Activated CD4-positive, alpha-beta T cell treated with anti-CD3 and anti-CD28 coated beads, Interleukin-2, Interleukin-4, amounts not matched to agents 100 ng/mL and 50 ng/mL, durations not matched to agents 16 hours and 8 hours (primary cell): Measurements from ENCODE around the gene PRSS50.

ENCODE experiments used
- DNase-seq: peaks from one replicate; pipeline ENCODE4 v3.0.0-alpha.2; 2020; ENCODE audit warnings: low spot score

PRSS50 gene

DNA sequence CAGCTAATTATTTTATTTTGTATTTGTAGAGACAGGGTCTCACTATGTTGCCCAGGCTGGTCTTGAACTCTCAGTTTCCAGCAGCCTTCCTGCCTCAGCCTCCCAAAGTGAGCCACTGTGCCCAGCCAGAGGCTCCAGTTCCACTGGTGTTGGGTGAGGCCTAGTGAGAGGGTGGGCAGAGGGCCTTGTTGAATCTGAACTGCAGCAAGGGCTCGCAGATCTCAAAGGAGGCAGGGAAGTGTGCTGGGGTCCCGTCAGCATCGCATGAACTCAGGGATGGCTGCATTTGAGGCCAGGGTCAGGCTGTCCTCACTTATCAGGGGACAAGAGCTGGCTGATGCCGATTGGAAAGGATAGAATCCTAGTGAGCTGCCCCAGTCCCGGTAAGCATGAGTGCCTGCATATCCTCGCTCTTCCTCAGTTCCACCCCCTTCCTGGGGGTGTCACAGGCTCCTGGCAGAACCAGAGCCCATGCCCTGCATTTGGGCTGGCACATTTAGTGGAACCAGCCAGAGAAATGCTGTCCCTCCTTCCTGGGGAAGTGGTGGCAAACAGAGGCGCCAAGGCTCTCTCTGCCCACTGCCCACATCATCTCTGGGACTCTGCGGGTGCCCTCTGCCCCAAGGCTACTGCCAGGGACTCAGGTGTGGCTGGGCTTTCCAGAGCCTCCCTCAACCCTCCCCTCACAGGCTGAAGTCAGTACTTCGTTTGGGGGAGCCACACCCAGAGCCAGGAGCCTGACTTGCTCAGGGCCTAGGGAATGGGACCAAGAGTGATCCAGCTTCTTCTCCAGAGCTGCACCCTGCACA, 48.3 kb downstream of the PRSS50 start:
- DNase-seq = no peak

DNA sequence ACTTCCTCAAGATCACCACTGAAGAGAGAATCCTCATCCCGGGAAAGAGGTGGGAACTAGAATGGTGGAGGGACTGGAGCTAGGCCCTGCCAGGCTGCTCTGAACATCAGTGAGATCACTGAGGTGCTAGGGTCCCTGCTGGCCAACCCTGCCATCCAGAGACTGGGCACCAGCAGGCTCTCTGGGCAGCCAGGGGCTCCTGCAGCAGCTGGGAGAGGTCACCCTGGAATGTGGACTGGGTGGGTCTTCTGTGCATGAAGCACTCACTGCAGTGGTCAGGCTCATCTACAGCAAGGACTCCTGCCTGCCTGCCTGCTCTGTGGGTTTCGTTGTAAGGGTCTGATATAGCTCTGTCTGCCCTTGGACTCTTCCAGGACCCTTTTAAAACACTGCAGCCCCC, 49.1 kb downstream of the PRSS50 start:
- DNase-seq = no peak

DNA sequence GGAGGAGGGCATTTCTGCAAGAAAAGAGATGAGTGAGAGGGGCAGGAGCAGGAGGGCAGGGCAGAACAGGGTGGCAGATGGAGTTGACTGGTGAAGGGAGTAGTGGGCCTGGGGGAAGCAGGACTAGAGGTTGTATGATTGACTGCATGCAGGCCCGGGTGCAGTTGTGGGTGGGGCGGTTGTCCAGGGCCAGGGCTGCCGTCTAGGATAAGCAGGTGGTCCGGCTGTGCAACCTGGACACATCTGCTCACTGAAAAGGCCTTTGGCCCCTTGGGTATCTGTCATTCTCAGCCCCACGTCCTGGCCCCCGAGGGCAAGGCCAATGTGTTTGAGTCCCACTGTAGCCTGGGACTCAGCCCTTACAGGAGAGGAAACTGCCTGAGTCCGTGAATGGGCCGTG, 49.6 kb downstream of the PRSS50 start:
- DNase-seq = no peak

DNA sequence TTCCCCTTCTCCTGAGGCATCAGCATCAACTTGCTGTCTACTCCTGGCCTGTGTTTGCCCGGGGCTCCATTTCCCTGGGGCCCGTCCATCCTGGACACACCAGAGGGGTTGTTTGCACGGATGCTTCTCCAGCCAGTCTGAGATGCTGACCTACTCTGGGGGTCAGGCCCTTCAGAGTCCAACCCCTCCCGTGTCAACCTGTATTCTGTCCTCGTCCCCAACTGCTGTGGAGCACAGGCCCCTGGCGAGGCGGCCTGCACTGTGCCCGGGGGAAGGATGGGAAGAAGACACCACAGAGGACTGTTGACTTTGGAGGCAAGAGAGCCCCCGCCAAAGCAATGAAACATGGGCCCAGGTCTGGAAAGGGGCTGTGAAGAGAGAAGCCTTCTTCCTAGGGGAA, 50.0 kb downstream of the PRSS50 start:
- no peak for DNase-seq

DNA sequence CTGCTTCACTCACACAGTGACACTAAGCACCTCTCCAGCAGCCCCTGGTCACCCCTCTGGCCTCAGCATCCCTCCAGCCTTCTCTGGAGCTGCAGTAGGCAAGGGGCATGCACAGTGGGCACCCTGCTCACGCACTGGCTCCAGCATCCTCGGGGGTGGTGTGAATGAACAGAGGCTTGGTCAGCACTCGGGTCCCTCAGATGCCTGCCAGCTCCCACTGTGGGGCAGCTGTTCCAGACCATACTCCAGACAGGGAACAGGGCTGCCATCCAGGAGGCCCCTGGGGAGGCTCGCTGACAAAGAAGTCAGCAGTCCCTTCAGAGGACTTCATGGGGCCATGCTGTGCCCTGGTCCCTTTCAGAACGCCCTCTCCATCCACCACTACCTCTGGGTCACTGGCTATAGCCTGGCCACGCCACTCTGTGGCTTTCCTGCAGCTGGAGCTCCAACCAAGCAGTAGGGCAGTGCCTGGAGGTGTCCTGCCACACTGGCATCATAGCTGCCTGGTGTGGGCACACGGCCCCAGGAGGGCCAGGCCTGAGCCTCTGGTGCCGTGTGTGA, 50.5 kb downstream of the PRSS50 start:
- DNase-seq = no peak

DNA sequence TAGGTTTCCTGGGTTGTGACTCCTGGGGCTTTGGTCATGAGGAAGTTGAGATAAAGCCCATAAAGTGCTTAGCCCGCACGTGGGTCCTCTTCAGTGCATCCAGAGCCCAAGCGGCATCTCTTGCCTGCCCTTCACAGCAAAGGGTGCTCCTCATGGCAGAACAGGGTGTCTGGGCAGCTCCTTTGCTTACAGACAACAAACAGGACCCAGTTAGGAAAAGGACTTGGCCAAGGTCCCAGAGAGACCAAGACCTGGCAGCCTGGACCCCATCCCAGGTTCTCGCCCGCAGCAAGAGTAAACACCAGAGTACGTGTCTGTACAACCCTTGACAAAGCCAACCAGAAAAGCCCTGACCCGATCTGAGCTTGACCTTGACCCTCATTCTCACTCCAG, 51.2 kb downstream of the PRSS50 start:
- no peak for DNase-seq

DNA sequence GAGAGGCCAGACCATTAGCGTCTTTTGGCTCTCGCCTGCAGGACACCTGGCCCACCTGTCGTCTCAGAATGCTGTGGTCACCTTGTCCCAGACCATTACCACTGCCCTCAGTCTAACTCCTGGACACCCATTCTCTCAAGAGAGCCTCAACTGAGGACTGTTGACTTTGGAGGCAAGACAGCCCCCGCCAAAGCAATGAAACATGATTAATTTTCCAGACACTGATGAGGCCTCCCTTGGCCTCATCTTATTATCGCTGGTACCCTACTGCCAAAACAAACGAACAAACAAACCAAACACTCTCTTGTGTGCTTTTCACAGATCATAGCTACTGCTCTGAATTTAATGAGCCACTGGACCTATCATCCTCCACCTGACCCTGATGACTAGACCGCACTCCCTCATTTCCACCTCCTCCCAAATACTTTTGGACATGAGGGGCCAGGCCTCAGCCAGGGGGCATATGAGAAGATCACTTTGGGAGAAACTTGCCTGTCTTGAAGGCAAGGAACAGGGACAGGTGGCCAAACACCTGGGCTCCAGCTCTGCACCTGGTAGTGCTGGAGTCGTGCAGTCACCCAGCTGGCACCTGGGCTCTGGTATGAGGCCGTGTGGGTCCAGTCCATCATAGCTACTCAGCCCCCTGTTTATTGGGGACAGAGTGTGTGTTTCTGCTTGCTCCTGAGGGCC, 51.8 kb downstream of the PRSS50 start:
- no peak for DNase-seq

DNA sequence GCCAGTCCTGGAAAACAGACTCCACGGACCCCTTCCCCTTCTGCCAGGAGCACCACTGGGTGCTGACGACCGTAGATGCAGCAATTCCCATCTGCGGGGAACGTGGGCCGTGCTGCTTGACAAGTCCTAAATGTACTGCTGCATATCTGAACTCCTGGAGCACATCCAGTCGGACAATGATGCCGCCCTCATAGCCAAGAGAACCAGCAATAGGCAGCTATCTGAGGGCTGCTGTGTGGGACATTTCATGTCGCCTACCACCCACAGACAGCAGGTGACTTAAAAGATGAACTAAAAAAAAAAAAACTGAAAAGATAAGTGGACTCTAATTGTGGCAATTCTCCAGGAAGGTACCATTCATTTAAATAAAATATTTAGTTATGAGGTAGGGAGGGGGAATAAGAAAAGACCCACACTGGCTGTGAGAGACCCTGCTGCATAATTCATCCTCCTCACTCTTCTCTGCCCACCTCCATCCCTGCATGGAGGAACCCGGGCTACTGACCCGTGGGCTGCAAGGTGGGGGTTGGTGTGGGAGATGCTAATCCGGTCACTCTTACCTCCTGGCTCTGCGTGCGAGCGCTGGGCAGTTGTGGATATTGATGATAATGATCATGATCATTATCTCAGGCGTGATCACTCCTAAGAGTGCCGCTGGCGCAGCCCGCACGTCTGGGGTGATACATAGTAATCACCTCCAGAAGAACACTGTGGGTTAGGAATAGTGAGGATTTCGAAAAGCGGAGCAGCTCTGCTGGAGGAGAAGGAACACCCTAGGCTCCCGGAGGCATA, 52.5 kb downstream of the PRSS50 start:
- no peak for DNase-seq

DNA sequence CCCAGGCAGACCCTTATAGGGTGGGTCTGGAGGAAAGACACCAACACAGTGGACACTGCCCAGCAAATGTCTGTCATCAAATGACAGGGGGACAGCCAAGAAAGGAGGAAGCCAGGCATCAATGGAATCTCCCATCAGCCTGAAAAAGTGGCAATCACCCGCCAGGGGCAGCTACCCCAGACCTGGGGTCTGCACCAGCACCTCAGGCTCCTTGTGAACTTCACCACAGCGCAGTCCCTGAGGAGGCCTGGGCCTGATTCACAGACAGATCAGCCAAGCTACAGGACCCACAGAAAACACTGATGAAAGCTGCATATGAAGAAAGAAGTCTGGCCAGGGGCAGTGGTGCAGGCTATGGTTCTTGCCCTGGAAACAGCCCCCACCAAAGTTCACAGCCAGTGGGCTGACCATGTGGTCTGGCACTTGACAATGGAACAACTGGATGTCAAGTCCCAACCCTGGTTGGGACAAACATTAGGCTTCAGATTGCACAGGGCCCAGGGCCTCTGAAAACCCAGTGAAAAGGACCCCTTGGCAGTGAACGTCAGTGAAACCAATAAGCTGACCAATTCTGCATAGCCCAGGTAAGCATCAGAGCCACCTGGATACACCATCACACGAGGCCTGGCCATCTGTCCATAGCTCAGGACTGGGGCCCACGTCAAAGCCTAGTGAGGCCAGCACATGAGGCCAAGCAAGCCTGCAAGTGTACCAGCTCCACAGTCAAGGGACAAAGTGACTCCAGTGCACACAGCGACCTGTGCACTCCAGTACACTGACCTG, 53.3 kb downstream of the PRSS50 start:
- DNase-seq = no peak

DNA sequence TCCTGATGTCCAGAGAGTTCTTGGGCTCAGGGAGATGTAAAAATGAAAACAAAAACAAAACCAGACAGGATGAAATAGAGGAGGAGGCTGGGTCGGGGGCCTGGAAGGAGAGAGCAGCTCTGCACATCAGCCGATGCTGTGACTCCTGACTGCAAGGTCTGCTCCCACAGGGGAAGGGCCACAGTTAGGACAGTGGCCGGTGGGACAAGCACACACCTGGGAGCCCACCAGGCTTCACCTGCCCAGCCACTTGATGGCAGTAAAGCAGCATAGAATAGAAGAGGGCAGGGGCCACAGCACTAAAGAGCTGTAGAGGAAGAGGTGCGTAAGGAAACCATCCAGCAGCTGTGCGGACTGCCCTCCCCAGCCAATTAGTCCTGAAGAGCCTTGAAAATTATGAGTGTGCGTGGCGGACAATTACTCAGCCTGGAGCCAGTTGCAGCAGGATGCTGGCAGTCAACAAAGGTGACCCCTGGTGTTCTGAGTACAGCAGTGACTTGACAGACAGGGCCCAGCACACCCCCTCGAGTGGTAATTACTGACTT, 54.0 kb downstream of the PRSS50 start:
- DNase-seq = no peak

DNA sequence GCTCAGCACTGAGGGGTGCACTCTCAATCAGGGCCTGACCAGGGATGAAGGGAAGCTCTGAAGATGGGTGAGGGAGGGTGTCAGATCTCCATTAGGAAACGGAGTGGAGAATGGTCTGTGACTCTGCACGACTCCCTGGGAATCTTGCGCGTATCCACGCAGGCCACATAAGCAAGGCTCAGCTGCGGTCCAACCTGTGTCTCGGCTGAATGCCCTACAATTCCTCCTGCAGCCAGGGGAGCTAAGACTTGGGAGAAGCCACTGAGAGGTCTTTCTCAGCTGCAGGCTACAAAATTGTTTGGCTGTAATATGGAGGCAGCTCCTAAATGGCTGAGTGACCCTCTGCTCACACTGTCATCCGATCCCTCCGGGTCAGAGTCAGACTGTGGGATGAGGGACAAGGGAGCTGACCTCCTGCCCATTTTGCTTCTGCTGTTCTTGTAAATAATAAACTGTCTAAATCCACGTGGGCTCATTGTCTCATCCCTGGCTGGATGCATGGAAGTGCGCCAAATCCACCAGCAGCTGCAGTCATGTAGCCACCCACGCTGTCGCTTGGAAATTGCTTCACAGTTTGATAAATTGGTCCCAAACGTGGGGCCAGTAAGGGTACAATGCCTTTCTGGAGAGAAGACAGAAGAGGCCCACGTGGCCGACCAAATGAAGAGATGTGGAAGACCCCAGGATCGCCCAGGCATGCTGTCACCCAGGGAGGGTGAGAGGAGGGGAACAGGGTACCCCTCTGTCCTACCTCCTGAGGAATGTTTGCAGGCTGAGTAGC, 54.7 kb downstream of the PRSS50 start:
- DNase-seq = no peak
